Measurements from ENCODE around the gene CSNK1D.

The CSNK1D gene

DNA sequence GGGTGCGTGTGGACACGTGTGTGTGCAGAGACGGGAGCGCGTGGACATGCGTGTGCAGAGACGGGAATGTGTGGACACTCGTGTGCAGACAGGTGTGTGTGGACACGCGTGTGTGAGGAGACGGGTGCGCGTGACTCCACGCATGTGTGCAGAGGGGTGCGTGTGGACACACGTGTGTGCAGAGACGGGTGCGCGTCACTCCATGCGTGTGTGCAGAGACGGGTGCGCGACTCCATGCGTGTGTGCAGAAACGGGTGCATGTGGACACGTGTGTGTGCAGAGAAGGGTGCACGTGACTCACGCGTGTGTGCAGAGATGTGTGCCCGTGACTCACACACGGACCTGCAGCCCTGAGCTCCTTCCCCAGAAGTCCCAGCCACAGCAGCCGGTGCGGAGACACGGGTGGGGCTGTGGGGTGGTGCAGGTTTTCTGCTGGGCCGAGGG, 46.1 kb upstream of the CSNK1D start:
- TF ChIP-seq CTCF (IDR thresholded peaks at IDR 0.05; ENCODE audit: insufficient read depth, low read depth, low read length, missing control alignments): no peak
- DNase-seq (ENCODE audit: low read depth): no peak
- H3K4me3 ChIP-seq (ENCODE audit: low read depth, low read length): no peak overlapping the region

DNA sequence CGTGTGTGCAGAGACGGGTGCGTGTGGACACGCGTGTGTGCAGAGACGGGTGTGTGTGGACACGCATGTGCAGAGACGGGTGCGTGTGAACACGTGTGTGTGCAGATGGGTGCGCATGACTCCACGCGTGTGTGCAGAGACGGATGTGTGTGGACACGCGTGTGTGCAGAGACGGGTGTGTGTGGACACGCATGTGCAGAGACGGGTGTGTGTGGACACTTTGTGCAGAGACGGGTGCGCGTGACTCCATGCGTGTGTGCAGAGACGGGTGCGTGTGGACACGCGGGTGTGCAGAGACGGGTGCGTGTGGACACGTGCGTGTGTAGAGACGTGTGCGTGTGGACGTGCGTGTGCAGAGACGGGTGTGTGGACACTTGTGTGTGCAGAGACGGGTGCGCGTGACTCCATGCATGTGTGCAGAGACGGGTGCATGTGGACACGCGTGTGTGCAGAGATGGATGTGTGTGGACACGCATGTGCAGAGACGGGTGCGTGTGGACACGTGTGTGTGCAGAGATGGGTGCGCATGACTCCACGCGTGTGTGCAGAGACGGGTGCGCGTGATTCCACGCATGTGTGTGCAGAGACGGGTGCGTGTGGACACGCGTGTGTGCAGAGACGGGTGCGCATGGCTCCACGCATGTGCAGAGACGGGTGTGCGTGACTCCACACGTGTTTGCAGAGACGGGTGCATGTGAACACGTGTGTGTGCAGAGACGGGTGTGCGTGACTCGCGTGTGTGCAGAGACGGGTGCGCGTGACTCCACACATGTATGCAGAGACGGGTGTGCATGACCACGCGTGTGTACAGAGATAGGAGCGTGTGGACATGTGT, 45.5 kb upstream of the CSNK1D start:
- no peak for TF ChIP-seq CTCF (IDR thresholded peaks at IDR 0.05; ENCODE audit: insufficient read depth, low read depth, low read length, missing control alignments)
- no peak for DNase-seq (ENCODE audit: low read depth)
- H3K4me3 ChIP-seq (ENCODE audit: low read depth, low read length): no peak overlapping the region

- TF ChIP-seq CTCF (IDR thresholded peaks at IDR 0.05; ENCODE audit: insufficient read depth, low read depth, low read length, missing control alignments): no peak
- no peak overlapping the region for H3K4me3 ChIP-seq (ENCODE audit: low read depth, low read length)
Measured at GRCh38 chr17:82318169-82318498, 44.6 kb upstream of the CSNK1D start.

DNA sequence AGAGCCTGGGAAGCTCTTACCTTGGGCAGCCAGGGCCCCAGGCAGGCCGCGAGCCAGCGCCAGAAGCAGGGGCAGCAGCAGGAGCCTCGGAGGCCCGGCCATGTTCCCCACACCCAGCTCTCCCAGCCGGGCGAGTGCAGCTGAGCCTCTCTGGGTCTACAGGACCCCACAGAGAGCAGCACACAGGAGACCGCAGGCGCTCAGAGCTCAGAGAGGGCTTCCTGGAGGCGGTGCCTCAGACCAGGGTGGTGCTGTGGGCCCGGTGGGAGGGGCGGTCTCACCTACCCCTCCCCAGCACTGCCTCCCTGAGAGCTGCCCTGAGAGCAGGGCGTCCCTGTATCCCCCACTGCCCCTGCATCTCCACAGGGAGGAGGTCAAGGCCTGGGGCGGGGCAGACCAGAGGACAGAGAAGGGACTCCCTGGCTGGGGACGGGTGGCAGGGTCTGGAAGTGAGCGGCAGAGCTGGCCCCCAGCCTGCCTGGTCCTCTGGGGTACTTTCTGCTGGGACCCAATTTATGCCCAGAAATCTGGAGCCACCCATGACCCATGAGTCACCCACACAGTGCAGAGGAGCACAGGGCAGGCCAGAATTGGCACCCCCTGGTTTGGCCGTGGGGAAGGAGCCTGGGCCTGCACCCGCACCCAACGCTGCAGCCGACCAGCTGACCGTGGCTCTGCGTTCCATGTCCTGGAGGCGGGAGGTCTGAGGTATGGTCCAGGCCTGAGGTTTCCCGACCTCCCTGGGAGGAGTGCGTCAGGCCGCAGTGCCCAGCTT, 44.1 kb upstream of the CSNK1D start, which contains the start of gene CD7:
TSS of gene CD7 (minus strand) at position 215 of the 775 bp plus-strand sequence. CDS start at position 102, 113 bp downstream.
- no peak for DNase-seq (ENCODE audit: low read depth)
- no peak for TF ChIP-seq CTCF (IDR thresholded peaks at IDR 0.05; ENCODE audit: insufficient read depth, low read depth, low read length, missing control alignments)
- H3K4me3 ChIP-seq (ENCODE audit: low read depth, low read length): no peak within 1 kb of the TSS

More at GRCh38 chr17:82318169-82318498, 44.6 kb upstream of the CSNK1D start:
- no peak for DNase-seq (ENCODE audit: low read depth)

- no peak overlapping the region for H3K4me3 ChIP-seq (ENCODE audit: low read depth, low read length)
- DNase-seq (ENCODE audit: low read depth): no peak
- TF ChIP-seq CTCF (IDR thresholded peaks at IDR 0.05; ENCODE audit: insufficient read depth, low read depth, low read length, missing control alignments): no peak
Measured at GRCh38 chr17:82316651-82317393, 43.3 kb upstream of the CSNK1D start.

DNA sequence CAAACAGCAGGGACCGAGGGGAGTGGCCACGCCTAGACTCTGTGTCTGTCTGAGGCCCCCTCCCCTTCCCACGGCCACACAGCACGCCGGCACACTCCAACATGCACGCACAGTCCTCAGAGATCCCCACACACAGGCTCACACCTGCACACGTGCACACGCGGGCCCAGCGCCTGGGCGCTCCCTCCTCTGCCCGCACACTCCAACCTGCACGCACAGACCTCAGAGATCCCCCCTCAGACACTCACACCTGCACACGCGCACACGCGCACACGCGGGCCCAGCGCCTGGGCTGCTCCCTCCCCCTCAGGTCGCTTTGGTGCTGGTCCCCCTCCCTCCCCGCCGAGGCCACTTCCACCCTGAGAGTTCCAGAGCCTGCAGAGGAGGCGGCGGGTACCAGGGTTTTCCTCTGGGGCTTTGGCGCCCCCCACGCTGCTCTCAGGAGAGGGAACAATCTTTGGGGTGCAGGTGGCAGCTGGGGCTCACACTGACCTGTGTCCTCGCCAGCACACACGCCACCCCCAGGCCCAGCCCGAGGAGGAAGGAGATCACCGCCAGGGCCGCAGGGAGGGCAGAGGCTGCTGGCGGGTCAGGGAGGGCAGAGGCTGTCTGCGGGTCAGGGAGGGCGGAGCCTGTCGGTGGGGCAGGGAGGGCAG, 42.3 kb upstream of the CSNK1D start:
- no peak for TF ChIP-seq CTCF (IDR thresholded peaks at IDR 0.05; ENCODE audit: insufficient read depth, low read depth, low read length, missing control alignments)
- no peak overlapping the region for H3K4me3 ChIP-seq (ENCODE audit: low read depth, low read length)
- no peak for DNase-seq (ENCODE audit: low read depth)

Data from GM12865 (cell line).